Panc1 (cell line): Measurements from ENCODE around the gene NIT2. TPM values are rescaled to one million over a fixed set of nuclear protein-coding genes. Genes with fewer than 3 reads are reported as not detected.

Experiments used
- ATAC-seq: fragments of 200-7000 bp; cut with Tn5 transposase; 2 replicates; pipeline ENCODE4 v1.9.1; 2020; ENCODE audit warnings: mild to moderate bottlenecking, moderate library complexity
- BruUV-seq: library from RNA; stranded (reverse); fragments of 400-500 nt; replicated peaks from 2 replicates; lab custom pipeline; 2021; lab: Mats Ljungman, UMichigan
- CTCF ChIA-PET: fragments of 300-600 bp; sonication (Branson Sonifier 250); formaldehyde crosslinking; loops from one replicate; lab custom pipeline; 2022; ENCODE audit warnings: antibody characterized with exemption; lab: Charles Lee
- POLR2A ChIA-PET: fragments of 300-600 bp; sonication (Branson Sonifier 250); formaldehyde crosslinking; loops from one replicate; lab custom pipeline; 2022; ENCODE audit warnings: antibody characterized with exemption; lab: Charles Lee
- DNase-seq: peaks from one replicate; pipeline ENCODE4 v3.0.0-alpha.2; 2010; ENCODE audit warnings: low read depth, low spot score
- H3K27ac ChIP-seq: 2 replicates; pipeline ENCODE4 v1.5.1; 2011; ENCODE audit warnings: mild to moderate bottlenecking, low read length, inconsistent platforms
- H3K27me3 ChIP-seq: fragments of 200-500 bp; sonication (Bioruptor generic); 2 replicates; pipeline ENCODE4 v1.6.0; 2014; ENCODE audit warnings: low read length, inconsistent platforms; ENCODE audit not compliant: control insufficient read depth, insufficient read depth
- H3K36me3 ChIP-seq: fragments of 200-500 bp; sonication (Bioruptor generic); 2 replicates; pipeline ENCODE4 v1.5.1; 2014; ENCODE audit warnings: inconsistent platforms, mild to moderate bottlenecking, low read length, moderate library complexity; ENCODE audit not compliant: control insufficient read depth, insufficient read depth
- H3K4me1 ChIP-seq: 2 replicates; pipeline ENCODE4 v1.5.1; 2011; ENCODE audit warnings: inconsistent platforms, mild to moderate bottlenecking, low read length, moderate library complexity; ENCODE audit not compliant: control insufficient read depth, insufficient read depth
- H3K4me3 ChIP-seq, 2 experiments: 2 replicates each; pipeline ENCODE4 v1.5.1; 2011 to 2012; ENCODE audit warnings: low read depth in 2 of 2, low read length in 2 of 2, mild to moderate bottlenecking in 2 of 2, inconsistent platforms in 1 of 2, moderate library complexity in 1 of 2
- H3K9me3 ChIP-seq: fragments of 200-500 bp; sonication (Bioruptor generic); 2 replicates; pipeline ENCODE4 v1.5.1; 2014; ENCODE audit warnings: low read depth, mild to moderate bottlenecking, inconsistent platforms, low read length, moderate library complexity; ENCODE audit not compliant: control insufficient read depth, insufficient read depth
- CTCF ChIP-seq: fragments of 450-650 bp; IDR thresholded peaks from 2 replicates; pipeline ENCODE4 v1.5.1; 2017; ENCODE audit warnings: mild to moderate bottlenecking
- POLR2AphosphoS5 ChIP-seq: IDR thresholded peaks from 2 replicates; pipeline ENCODE4 v1.6.1; 2012; ENCODE audit warnings: mild to moderate bottlenecking, low read depth, low read length, moderate library complexity
- REST ChIP-seq, 2 experiments: IDR thresholded peaks; 2 replicates each; pipeline ENCODE4 v1.6.1; 2011 to 2012; ENCODE audit warnings: low read depth in 2 of 2, control low read depth in 1 of 2, low read length in 1 of 2, mild to moderate bottlenecking in 1 of 2, moderate library complexity in 1 of 2; ENCODE audit not compliant: insufficient read depth in 1 of 2
- SIN3A ChIP-seq: IDR thresholded peaks from 2 replicates; pipeline ENCODE4 v1.6.1; 2012; ENCODE audit warnings: low read depth, mild to moderate bottlenecking, low read length, moderate library complexity, borderline replicate concordance; ENCODE audit not compliant: insufficient read depth
- TCF7L2 ChIP-seq: IDR thresholded peaks from 2 replicates; pipeline ENCODE4 v1.6.1; 2011; ENCODE audit warnings: mild to moderate bottlenecking, low read depth, low read length, inconsistent platforms
- in situ Hi-C: cut with HindIII; loops from 2 replicates; pipeline ENCODE4 v1.10.0; 2016; ENCODE audit warnings: low sequenced_read_pairs, low pct_unique_long_range_greater_than_20kb
- intact Hi-C: fragments of 100-400 bp; cut with micrococcal nuclease; formaldehyde crosslinking; loops from one replicate; pipeline ENCODE4 v1.10.0; 2022; ENCODE audit not compliant: unreplicated experiment
- total RNA-seq: library from RNA; stranded (reverse); gene quantifications from one replicate; pipeline ENCODE4 v1.2.1, GENCODE V29; 2021; ENCODE audit not compliant: unreplicated experiment

The NIT2 gene
- total RNA-seq, 1 experiment from 2014 or later = 97.2 TPM

GRCh38 chr3:100376301-100376700, 41.7 kb downstream of the NIT2 start:
- Histone ChIP-seq H3K4me3 (no peak overlapping the region), H3K36me3 (peaks cover 42% of the 10 kb centered on the region), H3K27me3 (no peaks in the 10 kb centered on the region), H3K4me1 (no peaks in the 10 kb centered on the region), H3K27ac (no peak overlapping the region), H3K9me3 (no peaks in the 10 kb centered on the region)
- BruUV-seq = no TSS peak
- no peak for ATAC-seq
- CTCF ChIA-PET = interaction anchor here (0.6 to 0.7 kb wide), 2 partner anchors 11 to 70 kb away, joined by 3 to 5 read pairs; no protein-coding TSS in a partner anchor
- in situ Hi-C loops (no loop called here), intact Hi-C loops (no loop called here)
- POLR2A ChIA-PET = interaction anchor here (0.7 kb wide), 2 partner anchors 11 to 17 kb away, joined by 5 to 6 read pairs; no protein-coding TSS in a partner anchor
- TF ChIP-seq POLR2AphosphoS5 (no peak), TCF7L2 (no peak), SIN3A (no peak), REST (IDR thresholded peaks at IDR 0.05; ENCODE audit: insufficient read depth in 1 of 2, low read depth in 2 of 2, low read length in 1 of 2) (no peak), CTCF (no peak)
- DNase-seq = no peak

DNA sequence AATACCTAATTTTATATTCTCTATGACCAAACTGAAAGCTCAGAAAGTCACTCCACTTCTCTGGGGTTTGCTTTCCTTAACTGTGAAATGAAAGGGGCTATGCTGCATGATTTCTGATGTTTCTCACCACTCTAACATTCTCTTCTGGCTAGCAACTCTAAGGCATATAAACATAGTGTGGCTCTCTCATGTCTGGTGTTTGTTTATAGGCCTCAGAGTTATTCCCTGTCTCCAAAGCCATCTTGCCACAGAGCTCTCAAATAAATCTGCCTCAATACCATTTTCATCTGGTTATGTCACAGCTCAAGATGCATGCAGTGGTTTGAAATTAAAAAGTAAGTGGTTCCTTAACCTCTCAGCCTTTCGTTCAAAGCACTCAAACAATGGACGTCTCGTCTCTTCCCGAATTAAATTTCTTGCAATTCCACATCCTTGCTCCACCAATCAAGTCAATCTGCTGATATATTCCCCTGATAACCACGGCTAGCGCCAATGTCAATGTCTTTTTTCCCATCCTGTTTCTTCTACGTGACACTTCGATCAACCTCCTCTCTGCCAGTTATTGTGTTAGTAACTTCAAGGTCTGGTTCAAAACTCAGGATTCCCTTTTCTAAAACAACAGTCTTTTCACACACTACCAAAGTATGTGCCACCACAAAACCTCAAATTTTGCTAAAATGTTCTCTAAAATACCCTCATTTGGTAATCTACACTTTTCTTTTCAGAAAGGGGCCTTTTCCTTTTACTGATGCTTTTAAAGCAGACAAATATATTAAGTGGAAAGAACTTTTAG, 50.4 kb downstream of the NIT2 start:
- TF ChIP-seq SIN3A (no peak), POLR2AphosphoS5 (no peak), CTCF (no peak), REST (IDR thresholded peaks at IDR 0.05; ENCODE audit: insufficient read depth in 1 of 2, low read depth in 2 of 2, low read length in 1 of 2) (no peak), TCF7L2 (no peak)
- DNase-seq (no peak), ATAC-seq (no peak)
- no peak overlapping the region for H3K27ac ChIP-seq
- intact Hi-C loops (no loop called here), in situ Hi-C loops (no loop called here)
- H3K4me1 ChIP-seq = peaks cover 12% of the 10 kb centered on the region; the same call in 1 of the 2 replicates
- no peak overlapping the region for H3K4me3 ChIP-seq
- POLR2A ChIA-PET = interaction anchor here (0.5 kb wide), 1 partner anchor 20 kb away, joined by 9 read pairs; no protein-coding TSS in a partner anchor
- BruUV-seq = no TSS peak
- no peaks in the 10 kb centered on the region for H3K27me3 ChIP-seq
- H3K36me3 ChIP-seq = peaks cover 55% of the 10 kb centered on the region
- no peaks in the 10 kb centered on the region for H3K9me3 ChIP-seq
- CTCF ChIA-PET = no interaction called here
